ENCODE data around the gene PDE3B. TPM values are rescaled to one million over a fixed set of nuclear protein-coding genes. Genes with fewer than 3 reads are reported as not detected.
A peak's percentile ranks its signal among the peaks of the same experiment; 100 is the strongest.

PDE3B gene
- total RNA-seq, 1 experiment from 2014 or later: 0.23 TPM

DNA sequence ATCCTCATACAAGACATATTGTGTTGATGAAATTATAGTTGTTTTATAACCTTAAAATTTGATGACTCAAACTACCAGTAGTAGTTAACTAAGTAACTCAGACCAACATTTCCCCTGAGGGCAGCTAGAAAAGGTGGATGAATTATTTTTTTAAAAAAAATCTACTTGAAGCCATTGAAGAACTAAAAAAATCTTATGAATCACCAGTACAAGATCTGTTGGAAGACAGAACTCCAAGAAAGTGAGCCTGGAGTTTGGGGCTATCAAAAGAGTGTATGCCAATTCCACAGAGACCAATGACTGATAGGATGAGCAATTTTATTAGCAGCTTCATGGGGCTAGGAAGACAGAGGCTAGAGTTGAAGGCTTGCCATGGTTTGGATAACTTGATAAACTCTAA is 176.0 kb downstream of the PDE3B start:
- BruUV-seq (replicated peaks): no TSS peak
- H3K27ac Mint-ChIP-seq (ENCODE audit: low read depth, unreplicated experiment): no peak overlapping the region
- H3K27me3 Mint-ChIP-seq (ENCODE audit: insufficient read depth, unreplicated experiment): no peaks in the 10 kb centered on the region
- intact Hi-C loops (cut with micrococcal nuclease): no loop called here
- no peak overlapping the region for H3K4me3 Mint-ChIP-seq (ENCODE audit: unreplicated experiment)
- H3K4me1 Mint-ChIP-seq (ENCODE audit: insufficient read depth, unreplicated experiment): peaks cover 6% of the 10 kb centered on the region
- ChIA-PET POLR2A (interaction anchor here (0.8 kb wide), 1 partner anchor 72 kb away, joined by 3 read pairs; the partner anchor contains the start of gene CYP2R1), CTCF (interaction anchor here (0.8 to 2.0 kb wide), 3 partner anchors 89 to 287 kb away, joined by 3 to 5 read pairs (median 5); no protein-coding TSS in a partner anchor)
- no peaks in the 10 kb centered on the region for H3K9me3 Mint-ChIP-seq (ENCODE audit: unreplicated experiment)
- DNase-seq (ENCODE audit: unreplicated experiment): peak; percentile 7
- H3K36me3 Mint-ChIP-seq (ENCODE audit: insufficient read depth, unreplicated experiment): no peaks in the 10 kb centered on the region
- TF ChIP-seq, protein P1, sequence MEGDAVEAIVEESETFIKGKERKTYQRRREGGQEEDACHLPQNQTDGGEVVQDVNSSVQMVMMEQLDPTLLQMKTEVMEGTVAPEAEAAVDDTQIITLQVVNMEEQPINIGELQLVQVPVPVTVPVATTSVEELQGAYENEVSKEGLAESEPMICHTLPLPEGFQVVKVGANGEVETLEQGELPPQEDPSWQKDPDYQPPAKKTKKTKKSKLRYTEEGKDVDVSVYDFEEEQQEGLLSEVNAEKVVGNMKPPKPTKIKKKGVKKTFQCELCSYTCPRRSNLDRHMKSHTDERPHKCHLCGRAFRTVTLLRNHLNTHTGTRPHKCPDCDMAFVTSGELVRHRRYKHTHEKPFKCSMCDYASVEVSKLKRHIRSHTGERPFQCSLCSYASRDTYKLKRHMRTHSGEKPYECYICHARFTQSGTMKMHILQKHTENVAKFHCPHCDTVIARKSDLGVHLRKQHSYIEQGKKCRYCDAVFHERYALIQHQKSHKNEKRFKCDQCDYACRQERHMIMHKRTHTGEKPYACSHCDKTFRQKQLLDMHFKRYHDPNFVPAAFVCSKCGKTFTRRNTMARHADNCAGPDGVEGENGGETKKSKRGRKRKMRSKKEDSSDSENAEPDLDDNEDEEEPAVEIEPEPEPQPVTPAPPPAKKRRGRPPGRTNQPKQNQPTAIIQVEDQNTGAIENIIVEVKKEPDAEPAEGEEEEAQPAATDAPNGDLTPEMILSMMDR (IDR thresholded peaks at IDR 0.05; ENCODE audit: unreplicated experiment): no peak

DNA sequence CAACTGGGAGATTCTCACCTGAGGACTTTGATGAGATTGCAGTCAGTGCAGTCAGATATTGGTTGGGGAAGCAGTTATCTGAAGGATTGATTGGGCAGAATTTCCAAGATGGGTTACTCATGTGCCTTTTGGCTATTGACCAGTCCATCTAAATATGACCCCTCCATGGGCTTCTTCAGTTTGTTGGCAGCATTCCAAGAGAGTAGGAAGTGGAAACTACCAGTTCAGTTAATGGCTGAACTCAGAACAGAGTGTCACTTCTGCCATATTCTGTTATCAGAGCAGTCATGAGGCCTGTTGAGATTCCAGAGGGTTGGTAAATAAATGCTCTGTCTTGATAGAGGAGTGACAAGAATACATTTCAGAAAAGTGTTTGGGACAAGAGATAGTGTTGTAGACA is 177.4 kb downstream of the PDE3B start:
- H3K9me3 Mint-ChIP-seq (ENCODE audit: unreplicated experiment): peaks cover 6% of the 10 kb centered on the region
- no peak overlapping the region for H3K4me3 Mint-ChIP-seq (ENCODE audit: unreplicated experiment)
- TF ChIP-seq, protein P1 (IDR thresholded peaks at IDR 0.05; ENCODE audit: unreplicated experiment): no peak
- H3K27ac Mint-ChIP-seq (ENCODE audit: low read depth, unreplicated experiment): no peak overlapping the region
- no TSS peak for BruUV-seq (replicated peaks)
- peaks cover 6% of the 10 kb centered on the region for H3K4me1 Mint-ChIP-seq (ENCODE audit: insufficient read depth, unreplicated experiment)
- no peak for DNase-seq (ENCODE audit: unreplicated experiment)
- H3K36me3 Mint-ChIP-seq (ENCODE audit: insufficient read depth, unreplicated experiment): no peaks in the 10 kb centered on the region
- intact Hi-C loops (cut with micrococcal nuclease): no loop called here
- H3K27me3 Mint-ChIP-seq (ENCODE audit: insufficient read depth, unreplicated experiment): no peaks in the 10 kb centered on the region
- POLR2A ChIA-PET: no interaction called here
- CTCF ChIA-PET: interaction anchor here (0.6 to 1.0 kb wide), 2 partner anchors 26 to 133 kb away, joined by 4 to 6 read pairs; no protein-coding TSS in a partner anchor

GRCh38 chr11:14826600-14826999 is 183.0 kb downstream of the PDE3B start:
- Mint-ChIP-seq H3K4me1 (ENCODE audit: insufficient read depth, unreplicated experiment) (no peaks in the 10 kb centered on the region), H3K27ac (ENCODE audit: low read depth, unreplicated experiment) (no peak overlapping the region), H3K9me3 (ENCODE audit: unreplicated experiment) (peaks cover 11% of the 10 kb centered on the region), H3K36me3 (ENCODE audit: insufficient read depth, unreplicated experiment) (no peaks in the 10 kb centered on the region), H3K4me3 (ENCODE audit: unreplicated experiment) (no peak overlapping the region), H3K27me3 (ENCODE audit: insufficient read depth, unreplicated experiment) (no peaks in the 10 kb centered on the region)
- ChIA-PET CTCF (interaction anchor here (0.9 kb wide), 1 partner anchor 10 kb away, joined by 3 read pairs; no protein-coding TSS in a partner anchor), POLR2A (no interaction called here)
- DNase-seq (ENCODE audit: unreplicated experiment): no peak
- TF ChIP-seq, protein P1 (IDR thresholded peaks at IDR 0.05; ENCODE audit: unreplicated experiment): no peak
- no TSS peak for BruUV-seq (replicated peaks)
- intact Hi-C loops (cut with micrococcal nuclease): no loop called here

DNA sequence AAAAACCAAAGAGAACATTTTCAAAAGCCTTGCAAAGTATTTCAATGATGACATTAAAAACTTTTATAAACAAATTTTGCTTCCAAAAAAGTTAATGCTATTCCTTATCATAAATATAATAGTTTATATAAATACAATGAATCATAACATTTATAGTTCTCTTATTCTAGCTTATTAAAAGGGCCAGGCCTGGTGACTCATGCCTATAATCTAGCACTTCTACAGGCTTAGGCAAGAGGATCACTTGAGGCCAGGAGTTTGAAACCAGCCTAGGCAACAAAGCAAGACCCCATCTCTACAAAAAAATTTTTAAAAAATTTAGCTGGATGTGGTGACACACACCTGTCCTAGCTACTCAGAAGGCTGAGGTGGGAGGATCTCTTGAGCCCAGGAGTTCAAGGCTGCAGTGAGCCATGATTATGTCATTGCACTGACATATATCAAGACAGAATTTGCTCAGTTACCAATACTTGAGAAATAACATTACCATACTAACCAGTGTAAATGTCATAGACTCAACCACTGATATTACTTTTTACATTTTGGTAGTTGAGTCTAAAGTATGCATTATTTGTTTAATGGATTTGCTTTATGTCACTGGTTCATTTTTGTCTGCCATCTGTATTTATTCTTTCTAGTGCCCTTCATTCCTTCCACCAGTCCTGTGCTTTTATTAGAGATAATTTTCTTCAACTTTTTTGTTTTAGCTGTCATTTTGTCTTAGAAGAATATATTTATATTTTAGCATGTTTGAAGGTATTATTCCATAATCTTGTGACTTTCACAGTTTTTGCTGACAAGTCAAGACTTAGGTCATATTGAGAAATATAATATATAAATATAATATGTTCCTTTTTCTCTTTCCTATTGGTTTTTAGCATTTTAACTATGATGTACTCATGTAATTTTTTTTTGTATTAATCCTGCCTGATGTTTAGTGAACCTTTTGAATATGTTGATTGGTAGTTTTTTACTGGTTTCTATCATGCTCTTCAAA is 192.2 kb downstream of the PDE3B start:
- no peak for DNase-seq (ENCODE audit: unreplicated experiment)
- ChIA-PET POLR2A (no interaction called here), CTCF (interaction anchor here (0.6 kb wide), 1 partner anchor 71 kb away, joined by 3 read pairs; no protein-coding TSS in a partner anchor)
- H3K9me3 Mint-ChIP-seq (ENCODE audit: unreplicated experiment): no peaks in the 10 kb centered on the region
- no peaks in the 10 kb centered on the region for H3K27me3 Mint-ChIP-seq (ENCODE audit: insufficient read depth, unreplicated experiment)
- H3K4me1 Mint-ChIP-seq (ENCODE audit: insufficient read depth, unreplicated experiment): no peaks in the 10 kb centered on the region
- TF ChIP-seq, protein P1 (IDR thresholded peaks at IDR 0.05; ENCODE audit: unreplicated experiment): no peak
- intact Hi-C loops (cut with micrococcal nuclease): no loop called here
- no peak overlapping the region for H3K4me3 Mint-ChIP-seq (ENCODE audit: unreplicated experiment)
- H3K36me3 Mint-ChIP-seq (ENCODE audit: insufficient read depth, unreplicated experiment): no peaks in the 10 kb centered on the region
- no peak overlapping the region for H3K27ac Mint-ChIP-seq (ENCODE audit: low read depth, unreplicated experiment)
- no TSS peak for BruUV-seq (replicated peaks)
